HG03095 (cell line): Measurements from ENCODE around the gene TBX19.
A peak's percentile ranks its signal among the peaks of the same experiment; 100 is the strongest.

Source experiments
- ATAC-seq: cut with Tn5 transposase; IDR thresholded peaks from one replicate; pipeline ENCODE4 v1.9.1; 2021; ENCODE audit warnings: moderate library complexity; ENCODE audit not compliant: unreplicated experiment

TBX19 gene

DNA sequence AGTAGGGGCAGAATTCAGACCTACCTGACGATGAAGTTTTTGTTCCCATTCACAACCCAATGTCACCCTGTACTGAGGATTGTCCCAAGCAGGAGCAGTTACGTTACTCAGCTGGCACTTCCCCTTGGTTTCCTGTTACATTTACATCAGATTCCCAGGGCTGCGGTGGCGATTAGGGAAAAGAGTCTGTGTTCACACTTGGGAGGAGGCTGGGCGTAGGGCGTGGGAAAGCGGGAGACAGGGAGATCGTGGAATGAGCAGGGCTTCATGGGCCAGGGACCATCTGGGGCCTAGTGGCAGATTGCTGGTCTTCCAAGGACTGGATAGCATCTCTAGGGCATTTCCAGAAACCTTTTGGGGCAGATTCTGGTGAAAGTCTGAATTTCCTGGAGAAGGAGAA is 39.0 kb downstream of the TBX19 start:
- ATAC-seq = no peak

- ATAC-seq = no peak
These were observed 39.5 kb downstream of the TBX19 start for GRCh38 chr1:168320149-168320548.

GRCh38 chr1:168320800-168321450 is 40.2 kb downstream of the TBX19 start:
- no peak for ATAC-seq

DNA sequence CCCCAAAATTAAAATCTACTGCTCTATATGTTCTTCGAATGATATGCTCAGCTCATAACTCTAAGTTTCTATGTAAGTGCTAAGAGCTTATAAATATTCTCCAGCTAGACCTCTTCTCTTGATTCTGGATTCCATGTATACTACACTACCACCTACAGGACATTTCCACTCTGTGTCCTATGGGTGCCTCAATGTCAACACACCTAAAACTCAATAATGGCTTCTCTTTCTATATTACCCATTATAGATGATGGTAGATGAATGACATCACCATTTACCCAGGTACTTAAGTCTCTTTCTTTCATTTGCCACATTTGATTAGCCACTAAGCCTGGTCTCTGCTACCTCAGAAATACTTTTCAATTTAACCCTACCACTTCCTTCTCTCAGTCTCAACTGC is 41.3 kb downstream of the TBX19 start:
- ATAC-seq = no peak

DNA sequence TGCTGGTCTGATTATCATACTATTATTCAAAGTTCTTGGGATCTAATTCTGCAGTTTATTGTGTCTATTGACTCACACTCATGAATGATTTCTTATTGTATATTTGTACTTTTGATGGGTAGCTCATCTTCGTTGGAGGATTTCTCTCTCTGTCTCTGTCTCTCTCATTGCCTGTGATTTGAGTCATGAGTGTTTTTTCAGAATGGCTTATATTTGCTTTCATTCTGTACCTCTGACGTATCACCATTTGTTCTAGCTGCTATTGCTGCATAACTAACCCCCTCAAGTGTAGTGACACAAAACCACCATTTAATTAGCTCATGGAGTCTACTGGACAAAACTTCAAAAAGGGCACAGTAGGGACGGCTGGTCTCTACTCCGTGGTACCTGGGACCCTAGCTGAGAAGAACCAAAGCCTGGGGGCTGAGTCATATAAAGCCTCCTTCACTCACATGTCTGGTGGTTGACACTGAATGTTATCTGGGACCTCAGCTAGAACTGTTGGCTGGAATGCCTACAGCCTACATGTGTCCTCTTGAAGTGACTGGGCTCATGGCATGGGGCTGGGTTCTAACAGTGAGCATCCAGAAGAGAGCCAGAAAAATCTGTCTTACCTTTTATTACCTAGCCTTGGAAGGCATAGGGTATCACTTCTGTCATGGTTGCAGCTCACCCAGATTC is 44.2 kb downstream of the TBX19 start:
- no peak for ATAC-seq

DNA sequence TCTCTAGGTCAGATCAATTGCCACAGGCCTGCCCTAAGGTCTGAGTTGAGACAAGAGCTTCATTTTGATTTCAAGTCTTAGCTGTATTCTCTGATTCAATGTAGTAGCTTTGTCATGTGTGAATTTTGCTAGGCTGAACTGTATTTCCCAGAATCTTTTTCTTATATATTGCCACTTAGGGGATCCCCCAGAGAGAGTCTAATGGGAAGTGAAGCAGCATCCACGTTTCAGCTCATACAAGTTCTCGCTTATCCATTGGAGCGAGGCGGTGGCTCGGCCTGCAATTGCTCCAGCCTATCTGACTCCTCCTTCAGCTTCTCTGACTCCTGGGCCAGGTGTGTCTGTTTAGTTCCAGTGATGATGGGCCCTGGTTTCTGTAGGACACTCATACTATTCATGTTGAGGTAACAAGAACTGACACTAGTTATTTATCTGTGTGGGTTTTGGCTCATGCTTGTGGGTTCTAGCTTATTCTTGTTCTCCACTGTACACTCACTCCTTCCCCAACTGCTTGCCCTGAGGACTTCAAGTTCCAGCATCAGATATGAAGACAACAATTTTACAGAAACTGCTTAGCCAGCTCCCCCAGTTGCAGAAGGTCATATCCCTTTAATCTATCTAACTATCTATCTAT is 48.2 kb downstream of the TBX19 start:
- no peak for ATAC-seq

DNA sequence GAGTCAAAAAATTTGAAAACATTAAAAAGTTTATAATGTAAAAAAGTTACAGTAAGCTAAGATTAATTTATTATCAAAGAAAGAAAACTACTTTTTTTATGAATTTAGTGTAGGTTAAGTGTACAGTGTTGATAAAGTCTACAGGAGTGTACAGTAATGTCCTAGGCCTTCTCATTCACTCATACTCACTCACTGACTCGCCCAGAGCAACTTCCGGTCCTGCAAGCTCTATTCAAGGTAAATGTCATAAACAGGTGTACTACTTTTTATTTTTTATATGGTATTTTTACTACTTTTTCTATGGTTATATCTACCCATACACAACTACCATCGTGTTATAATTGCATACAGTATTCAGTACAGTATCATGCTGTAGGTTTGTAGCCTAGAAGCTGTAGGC is 49.6 kb downstream of the TBX19 start:
- no peak for ATAC-seq

- no peak for ATAC-seq
These were observed 50.9 kb downstream of the TBX19 start for GRCh38 chr1:168331569-168331968.

DNA sequence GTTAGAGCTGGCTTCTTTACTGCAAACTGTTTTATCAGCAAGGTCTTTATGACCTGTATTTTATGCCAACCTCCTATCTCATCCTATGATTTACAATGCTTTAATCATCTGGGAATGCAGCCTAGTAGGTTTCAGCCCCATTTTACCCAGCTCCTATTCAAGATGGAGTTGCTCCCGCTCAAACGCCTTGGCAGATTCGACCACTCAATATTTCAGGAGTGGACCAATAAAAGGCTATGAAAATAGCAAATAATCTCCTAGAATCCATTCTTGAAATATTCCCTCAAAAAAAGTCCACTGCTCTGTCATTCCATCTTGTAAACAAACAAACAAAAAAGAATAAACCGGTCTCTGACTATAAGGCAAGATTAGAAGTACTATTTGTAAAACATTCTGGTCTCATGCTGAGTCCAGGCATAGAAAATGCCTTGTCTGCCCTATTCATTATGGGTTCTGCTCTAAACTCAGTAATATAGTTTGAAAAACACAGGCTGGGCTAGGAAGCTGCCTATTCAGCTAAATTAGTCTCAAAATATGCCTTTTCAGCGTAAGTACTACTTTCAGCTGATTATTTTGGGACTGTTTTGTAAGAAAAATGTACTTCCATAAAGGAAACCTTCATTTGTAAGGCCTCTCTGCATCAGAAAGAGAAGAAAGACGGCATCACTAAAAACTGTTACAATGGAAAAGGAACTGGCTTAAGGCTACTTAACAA is 53.0 kb downstream of the TBX19 start:
- no peak for ATAC-seq

DNA sequence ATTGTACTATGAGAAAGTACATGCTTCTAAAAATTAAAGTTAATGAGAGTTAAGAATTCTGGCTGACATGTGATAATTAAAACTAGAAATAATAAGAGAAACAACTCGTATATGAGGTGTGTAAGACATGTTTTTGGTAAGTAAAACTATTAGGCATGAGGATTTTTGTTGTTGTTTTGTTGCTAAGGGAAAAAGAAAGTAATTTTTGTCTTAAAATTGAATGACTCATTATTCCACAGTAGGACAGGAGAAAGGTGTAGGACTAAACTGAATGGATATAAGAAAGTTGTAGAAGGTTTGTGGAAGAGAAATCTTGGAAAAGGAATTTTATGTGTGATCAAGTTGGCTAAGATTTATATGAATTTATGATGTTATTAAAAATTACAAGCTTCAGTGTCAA is 54.8 kb downstream of the TBX19 start:
- ATAC-seq = no peak

DNA sequence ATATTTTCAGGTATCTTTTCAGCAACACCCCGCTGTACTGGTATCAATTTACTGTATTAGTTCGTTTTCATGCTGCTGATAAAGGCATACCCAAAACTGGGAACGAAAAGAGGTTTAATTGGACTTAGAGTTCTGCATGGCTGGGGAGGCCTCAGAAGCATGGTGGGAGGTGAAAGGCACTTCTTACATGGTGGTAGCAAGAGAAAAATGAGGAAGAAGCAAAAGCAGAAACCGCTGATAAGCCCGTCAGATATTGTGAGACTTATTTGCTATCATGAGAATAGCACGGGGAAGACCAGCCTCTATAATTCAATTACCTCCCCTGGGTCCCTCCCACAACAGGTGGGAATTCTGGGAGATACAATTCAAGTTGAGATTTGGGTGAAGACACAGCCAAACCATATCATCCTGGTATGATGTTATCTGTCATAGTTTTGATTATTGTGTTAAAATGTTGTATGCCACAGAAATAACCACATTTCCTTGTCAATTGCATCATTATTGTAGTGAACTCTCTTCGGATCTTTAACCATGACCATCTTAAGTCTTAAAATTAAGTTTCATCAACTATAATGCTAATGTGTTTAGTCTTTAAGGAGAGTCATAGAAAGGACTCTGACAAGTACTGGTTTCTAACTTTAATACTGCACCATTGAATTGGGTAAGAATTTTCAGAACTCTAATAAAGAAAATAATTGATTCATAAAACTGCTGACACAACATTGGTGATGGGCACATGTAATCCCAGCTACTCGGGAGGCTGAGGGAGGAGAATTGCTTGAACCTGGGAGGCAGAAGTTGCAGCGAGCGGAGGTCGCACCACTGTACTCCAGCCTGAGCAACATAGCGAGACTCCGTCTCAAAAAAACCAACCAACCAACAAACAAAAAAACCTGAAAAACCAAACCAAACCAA is 58.2 kb downstream of the TBX19 start:
- no peak for ATAC-seq

DNA sequence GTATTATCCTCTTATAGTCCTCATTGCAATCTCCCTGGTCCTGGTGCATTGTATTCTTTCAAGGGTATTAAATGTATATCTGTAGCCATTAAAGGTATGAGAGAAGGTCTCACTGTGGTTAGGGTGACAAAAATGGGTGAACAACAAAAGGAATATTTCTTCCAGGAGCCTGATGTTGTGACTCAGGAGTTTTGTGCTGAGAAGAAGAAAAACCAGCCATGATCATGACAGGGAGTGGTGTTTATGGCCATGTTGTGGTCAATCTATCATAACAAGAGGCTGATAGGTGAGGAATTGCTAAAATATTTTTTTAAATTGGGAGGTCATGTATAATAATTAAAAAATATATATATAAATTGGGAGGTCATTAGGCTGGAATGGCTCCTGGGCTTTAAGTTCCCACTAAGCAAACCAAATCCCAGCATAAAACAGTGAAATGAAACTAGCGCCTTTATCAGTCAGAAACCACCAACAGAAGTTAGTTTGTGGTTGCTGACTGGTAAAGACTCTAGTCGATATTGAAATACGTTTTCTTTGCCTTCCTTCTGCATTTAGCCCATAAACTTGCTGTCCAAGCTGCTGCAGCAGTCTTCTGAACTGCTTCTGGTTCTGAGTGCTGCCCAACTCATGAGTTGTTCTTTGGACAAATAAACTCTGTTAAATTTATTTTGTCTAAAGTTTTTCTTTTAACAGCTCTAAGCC is 60.3 kb downstream of the TBX19 start:
- no peak for ATAC-seq

- ATAC-seq = no peak
These were observed 60.9 kb downstream of the TBX19 start for GRCh38 chr1:168341483-168341975.

- ATAC-seq = peak; percentile 85
These were observed 62.0 kb downstream of the TBX19 start for GRCh38 chr1:168342572-168343280.

GRCh38 chr1:168343566-168343965 is 62.9 kb downstream of the TBX19 start:
- ATAC-seq = no peak

DNA sequence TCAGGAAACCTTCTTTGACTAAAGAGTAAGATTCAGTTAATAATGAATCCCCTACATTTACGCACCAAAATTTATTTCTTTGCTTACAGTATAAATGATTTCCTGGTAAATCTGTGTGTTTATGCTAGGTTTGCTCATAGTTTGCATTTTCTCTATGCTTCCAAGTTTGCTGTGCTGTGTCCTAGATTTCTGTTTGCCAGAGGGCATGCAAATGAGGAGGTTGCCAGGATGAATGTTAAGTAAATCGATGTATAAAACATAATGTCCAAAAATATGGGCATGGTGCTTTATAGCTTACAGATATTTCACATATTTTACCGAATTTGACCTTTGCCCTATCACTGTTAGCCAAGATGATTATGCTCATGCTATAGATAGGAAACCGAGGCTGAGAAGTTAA is 63.8 kb downstream of the TBX19 start:
- ATAC-seq = no peak

DNA sequence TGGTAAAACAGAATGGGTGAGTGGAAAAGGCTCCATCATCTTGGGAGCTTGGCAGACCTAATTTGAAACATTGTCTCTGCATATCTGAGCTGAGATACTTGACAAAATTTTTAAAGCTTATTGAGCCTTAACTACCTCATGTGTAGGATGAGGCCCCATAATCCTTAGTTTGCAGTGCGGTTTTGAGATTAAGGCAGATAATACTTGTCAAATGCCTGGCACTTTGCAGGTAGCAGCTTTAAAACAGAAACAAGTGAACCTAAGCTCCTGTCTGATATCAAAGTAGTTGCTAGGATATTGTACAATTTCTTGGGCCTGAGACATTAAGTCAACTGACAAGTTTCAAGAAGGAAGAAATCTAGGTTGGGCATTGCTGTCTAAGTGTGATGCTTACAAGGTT is 65.3 kb downstream of the TBX19 start:
- ATAC-seq = no peak

GRCh38 chr1:168347630-168348029 is 67.0 kb downstream of the TBX19 start:
- no peak for ATAC-seq

- ATAC-seq = no peak
These were observed 67.6 kb downstream of the TBX19 start for GRCh38 chr1:168348146-168348709.
